SK-N-SH (cell line): ENCODE data around the gene STK32C. TPM values are rescaled to one million over a fixed set of nuclear protein-coding genes. Genes with fewer than 3 reads are reported as not detected.

Source experiments
- CTCF ChIA-PET: fragments of 300-600, 350-600 bp; formaldehyde crosslinking; extraction: SDS; loops from one replicate; lab custom pipeline; 2021; lab: Yijun Ruan, JAX
- POLR2A ChIA-PET: fragments of 350-600 bp; sonication (Branson Sonifier 250); formaldehyde crosslinking; extraction: SDS; loops from one replicate; lab custom pipeline; 2020; ENCODE audit warnings: antibody characterized with exemption, inconsistent platforms; lab: Yijun Ruan, JAX
- DNase-seq: peaks from one replicate; pipeline ENCODE4 v3.0.0; 2012
- H2AFZ ChIP-seq: fragments of 200-600 bp; sonication (generic); 2 replicates; pipeline ENCODE4 v1.8.1; 2016; ENCODE audit warnings: antibody characterized with exemption, mild to moderate bottlenecking, low read depth
- H3F3A ChIP-seq: fragments of 200-600 bp; sonication (generic); replicated peaks from 2 replicates; pipeline ENCODE3; 2016; ENCODE audit warnings: antibody characterized with exemption, mild to moderate bottlenecking; ENCODE audit not compliant: insufficient read depth
- H3K27ac ChIP-seq, 2 experiments: fragments of 200-500 bp in 1 of 2; fragments of 200-600 bp in 1 of 2; sonication (Bioruptor generic) in 1 of 2; sonication (generic), shearing (Covaris generic) in 1 of 2; 2 replicates each; pipeline versions ENCODE4 v1.5.1 to v1.6.1; 2014 to 2016; ENCODE audit warnings: low read depth in 2 of 2, inconsistent platforms in 1 of 2, low read length in 1 of 2, mild to moderate bottlenecking in 1 of 2, mixed read lengths in 1 of 2
- H3K27me3 ChIP-seq: fragments of 200-600 bp; sonication (generic), shearing (Covaris generic); 2 replicates; pipeline ENCODE4 v1.6.1; 2016; ENCODE audit warnings: mixed run types; ENCODE audit not compliant: insufficient read depth
- H3K36me3 ChIP-seq, 2 experiments: fragments of 200-500 bp in 1 of 2; fragments of 200-600 bp in 1 of 2; sonication (Bioruptor generic) in 1 of 2; sonication (generic) in 1 of 2; replicated peaks in 1 of 2; 2 replicates each; pipeline versions ENCODE3 to v1.5.1; 2014 to 2016; ENCODE audit warnings: low read length in 1 of 2, mild to moderate bottlenecking in 1 of 2; ENCODE audit not compliant: insufficient read depth in 2 of 2, control insufficient read depth in 1 of 2
- H3K4me1 ChIP-seq, 2 experiments: fragments of 200-500 bp in 1 of 2; fragments of 200-600 bp in 1 of 2; sonication (Bioruptor generic) in 1 of 2; sonication (generic), shearing (Covaris generic) in 1 of 2; 2 replicates each; pipeline versions ENCODE4 v1.5.1 to v1.6.1; 2014 to 2016; ENCODE audit warnings: low read depth in 1 of 2, low read length in 1 of 2, mixed run types in 1 of 2; ENCODE audit not compliant: insufficient read depth in 2 of 2, control insufficient read depth in 1 of 2
- H3K4me2 ChIP-seq: fragments of 200-600 bp; sonication (generic), shearing (Covaris generic); 2 replicates; pipeline ENCODE4 v1.6.1; 2017; ENCODE audit warnings: mixed run types
- H3K4me3 ChIP-seq, 2 experiments: fragments of 200-500 bp in 1 of 2; fragments of 200-600 bp in 1 of 2; sonication (Bioruptor generic) in 1 of 2; sonication (generic), shearing (Covaris generic) in 1 of 2; 2 replicates each; pipeline versions ENCODE4 v1.5.1 to v1.8.1; 2014 to 2016; ENCODE audit warnings: low read depth in 2 of 2, inconsistent platforms in 1 of 2, low read length in 1 of 2, mild to moderate bottlenecking in 1 of 2, mixed read lengths in 1 of 2, moderate library complexity in 1 of 2
- H3K79me2 ChIP-seq: fragments of 200-600 bp; sonication (generic); 2 replicates; pipeline ENCODE4 v1.8.1; 2017; ENCODE audit warnings: mild to moderate bottlenecking; ENCODE audit not compliant: insufficient read depth
- H3K9ac ChIP-seq: fragments of 200-600 bp; sonication (generic); 2 replicates; pipeline ENCODE4 v1.6.1; 2017; ENCODE audit warnings: mixed run types
- H3K9me2 ChIP-seq: fragments of 200-600 bp; sonication (generic); 2 replicates; pipeline ENCODE4 v1.6.1; 2017; ENCODE audit warnings: mixed run types
- H3K9me3 ChIP-seq: fragments of 200-600 bp; sonication (generic); 2 replicates; pipeline ENCODE4 v1.6.1; 2017; ENCODE audit warnings: mixed run types, mild to moderate bottlenecking, moderate library complexity
- H4K20me1 ChIP-seq: fragments of 200-600 bp; sonication (generic); 2 replicates; pipeline ENCODE4 v1.6.1; 2017; ENCODE audit warnings: mild to moderate bottlenecking, mixed run types; ENCODE audit not compliant: insufficient read depth
- EZH2phosphoT487 ChIP-seq: fragments of 200-600 bp; sonication (generic); IDR thresholded peaks from 2 replicates; pipeline ENCODE4 v1.6.1; 2017; ENCODE audit warnings: low read depth, mixed run types, mild to moderate bottlenecking, antibody characterized with exemption, moderate library complexity, borderline replicate concordance
- FOSL2 ChIP-seq: IDR thresholded peaks from 2 replicates; pipeline ENCODE4 v1.4.0; 2012; ENCODE audit warnings: low read depth, mild to moderate bottlenecking, moderate library complexity, borderline replicate concordance
- FOXM1 ChIP-seq: IDR thresholded peaks from 2 replicates; pipeline ENCODE4 v1.4.0; 2012; ENCODE audit warnings: low read depth, mild to moderate bottlenecking
- GABPA ChIP-seq: IDR thresholded peaks from 2 replicates; pipeline ENCODE4 v1.4.0; 2012; ENCODE audit warnings: low read depth, mild to moderate bottlenecking
- GATA2 ChIP-seq: sonication (generic); formaldehyde crosslinking; IDR thresholded peaks from 2 replicates; pipeline ENCODE4 v1.5.0; 2020; ENCODE audit warnings: mild to moderate bottlenecking, missing genetic modification reagents
- JUND ChIP-seq: IDR thresholded peaks from 2 replicates; pipeline ENCODE4 v1.4.0; 2012
- MEF2A ChIP-seq: IDR thresholded peaks from 2 replicates; pipeline ENCODE4 v1.4.0; 2012; ENCODE audit warnings: low read depth, borderline replicate concordance
- MXI1 ChIP-seq: IDR thresholded peaks from 2 replicates; pipeline ENCODE4 v1.6.1; 2012; ENCODE audit warnings: mild to moderate bottlenecking, low read depth, low read length, improper control_type of control experiment
- NFIC ChIP-seq: IDR thresholded peaks from 2 replicates; pipeline ENCODE4 v1.4.0; 2012; ENCODE audit warnings: borderline replicate concordance
- NRF1 ChIP-seq: IDR thresholded peaks from 2 replicates; pipeline ENCODE4 v1.6.1; 2012; ENCODE audit warnings: low read depth, mild to moderate bottlenecking, low read length
- POLR2AphosphoS5 ChIP-seq: IDR thresholded peaks from 2 replicates; pipeline ENCODE4 v1.6.1; 2012; ENCODE audit warnings: low read depth, low read length
- RFX5 ChIP-seq: IDR thresholded peaks from 2 replicates; pipeline ENCODE4 v1.6.1; 2012; ENCODE audit warnings: mild to moderate bottlenecking, improper control_type of control experiment, low read length
- SMC3 ChIP-seq: IDR thresholded peaks from 2 replicates; pipeline ENCODE4 v1.6.1; 2012; ENCODE audit warnings: low read depth, low read length, improper control_type of control experiment
- TCF12 ChIP-seq: IDR thresholded peaks from 2 replicates; pipeline ENCODE4 v1.4.0; 2012
- TEAD4 ChIP-seq: IDR thresholded peaks from 2 replicates; pipeline ENCODE4 v1.4.0; 2012; ENCODE audit warnings: mild to moderate bottlenecking, borderline replicate concordance; ENCODE audit not compliant: insufficient read depth
- USF2 ChIP-seq: fragments of 150-350 bp; IDR thresholded peaks from 2 replicates; pipeline ENCODE4 v1.6.1; 2017; ENCODE audit warnings: antibody characterized with exemption, low read length, low read depth, borderline replicate concordance
- ZBTB33 ChIP-seq: IDR thresholded peaks from 2 replicates; pipeline ENCODE4 v1.4.0; 2012; ENCODE audit warnings: low read depth, borderline replicate concordance
- WGBS: methylation state at CpG from one replicate; pipeline ENCODE4 v1.1.6; 2017; ENCODE audit warnings: low lambda C conversion rate; 5-methylcytosine and 5-hydroxymethylcytosine counted together
- polyA plus RNA-seq, 3 experiments: library from polyadenylated mRNA; depleted of rRNA; stranded (reverse); fragments of >200 nt; gene quantifications; 2 replicates each; pipeline ENCODE4 v1.2.3, GENCODE V29; 2012
- TF ChIP-seq, protein P1 (sequence below): IDR thresholded peaks from 2 replicates; pipeline ENCODE4 v1.6.1; 2012; ENCODE audit warnings: mild to moderate bottlenecking, low read depth, low read length, moderate library complexity
- TF ChIP-seq, protein P2 (sequence below): fragments of 200-600 bp; sonication (generic); IDR thresholded peaks from 2 replicates; pipeline ENCODE4 v1.6.1; 2017; ENCODE audit warnings: antibody characterized with exemption, mild to moderate bottlenecking, moderate library complexity

The STK32C gene
- polyA plus RNA-seq, 1 of the 3 experiments (the other 2 are of a cell fraction) = 27.8 TPM

GRCh38 chr10:132321726-132322125 lies 14.0 kb upstream of the STK32C start:
- Histone ChIP-seq H3K4me1 (peaks cover 5 to 17% of the 10 kb centered on the region in 2 experiments; a peak in 3 of 4 replicates), H3K79me2 (peaks cover 30% of the 10 kb centered on the region), H3K4me3 (no peak overlapping the region), H3K9me3 (no peaks in the 10 kb centered on the region), H4K20me1 (no peaks in the 10 kb centered on the region), H3K4me2 (no peak overlapping the region), H3K27ac (no peak overlapping the region), H3K36me3 (peaks cover 0 to 5% of the 10 kb centered on the region in 2 experiments), H3K9me2 (no peaks in the 10 kb centered on the region), H3F3A (peaks cover 23% of the 10 kb centered on the region), H2AFZ (no peak overlapping the region), H3K27me3 (no peaks in the 10 kb centered on the region), H3K9ac (no peak overlapping the region)
- TF ChIP-seq TEAD4 (no peak), GATA2 (CRISPR knock-in tag) (no peak), EZH2phosphoT487 (no peak), POLR2AphosphoS5 (no peak), SMC3 (no peak), NRF1 (no peak), RFX5 (no peak), TCF12 (no peak), GABPA (no peak), ZBTB33 (no peak), MXI1 (no peak), FOXM1 (no peak), JUND (no peak), FOSL2 (no peak), USF2 (no peak), NFIC (no peak), MEF2A (no peak)
- TF ChIP-seq, protein P1, sequence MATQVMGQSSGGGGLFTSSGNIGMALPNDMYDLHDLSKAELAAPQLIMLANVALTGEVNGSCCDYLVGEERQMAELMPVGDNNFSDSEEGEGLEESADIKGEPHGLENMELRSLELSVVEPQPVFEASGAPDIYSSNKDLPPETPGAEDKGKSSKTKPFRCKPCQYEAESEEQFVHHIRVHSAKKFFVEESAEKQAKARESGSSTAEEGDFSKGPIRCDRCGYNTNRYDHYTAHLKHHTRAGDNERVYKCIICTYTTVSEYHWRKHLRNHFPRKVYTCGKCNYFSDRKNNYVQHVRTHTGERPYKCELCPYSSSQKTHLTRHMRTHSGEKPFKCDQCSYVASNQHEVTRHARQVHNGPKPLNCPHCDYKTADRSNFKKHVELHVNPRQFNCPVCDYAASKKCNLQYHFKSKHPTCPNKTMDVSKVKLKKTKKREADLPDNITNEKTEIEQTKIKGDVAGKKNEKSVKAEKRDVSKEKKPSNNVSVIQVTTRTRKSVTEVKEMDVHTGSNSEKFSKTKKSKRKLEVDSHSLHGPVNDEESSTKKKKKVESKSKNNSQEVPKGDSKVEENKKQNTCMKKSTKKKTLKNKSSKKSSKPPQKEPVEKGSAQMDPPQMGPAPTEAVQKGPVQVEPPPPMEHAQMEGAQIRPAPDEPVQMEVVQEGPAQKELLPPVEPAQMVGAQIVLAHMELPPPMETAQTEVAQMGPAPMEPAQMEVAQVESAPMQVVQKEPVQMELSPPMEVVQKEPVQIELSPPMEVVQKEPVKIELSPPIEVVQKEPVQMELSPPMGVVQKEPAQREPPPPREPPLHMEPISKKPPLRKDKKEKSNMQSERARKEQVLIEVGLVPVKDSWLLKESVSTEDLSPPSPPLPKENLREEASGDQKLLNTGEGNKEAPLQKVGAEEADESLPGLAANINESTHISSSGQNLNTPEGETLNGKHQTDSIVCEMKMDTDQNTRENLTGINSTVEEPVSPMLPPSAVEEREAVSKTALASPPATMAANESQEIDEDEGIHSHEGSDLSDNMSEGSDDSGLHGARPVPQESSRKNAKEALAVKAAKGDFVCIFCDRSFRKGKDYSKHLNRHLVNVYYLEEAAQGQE = no peak
- TF ChIP-seq, protein P2, sequence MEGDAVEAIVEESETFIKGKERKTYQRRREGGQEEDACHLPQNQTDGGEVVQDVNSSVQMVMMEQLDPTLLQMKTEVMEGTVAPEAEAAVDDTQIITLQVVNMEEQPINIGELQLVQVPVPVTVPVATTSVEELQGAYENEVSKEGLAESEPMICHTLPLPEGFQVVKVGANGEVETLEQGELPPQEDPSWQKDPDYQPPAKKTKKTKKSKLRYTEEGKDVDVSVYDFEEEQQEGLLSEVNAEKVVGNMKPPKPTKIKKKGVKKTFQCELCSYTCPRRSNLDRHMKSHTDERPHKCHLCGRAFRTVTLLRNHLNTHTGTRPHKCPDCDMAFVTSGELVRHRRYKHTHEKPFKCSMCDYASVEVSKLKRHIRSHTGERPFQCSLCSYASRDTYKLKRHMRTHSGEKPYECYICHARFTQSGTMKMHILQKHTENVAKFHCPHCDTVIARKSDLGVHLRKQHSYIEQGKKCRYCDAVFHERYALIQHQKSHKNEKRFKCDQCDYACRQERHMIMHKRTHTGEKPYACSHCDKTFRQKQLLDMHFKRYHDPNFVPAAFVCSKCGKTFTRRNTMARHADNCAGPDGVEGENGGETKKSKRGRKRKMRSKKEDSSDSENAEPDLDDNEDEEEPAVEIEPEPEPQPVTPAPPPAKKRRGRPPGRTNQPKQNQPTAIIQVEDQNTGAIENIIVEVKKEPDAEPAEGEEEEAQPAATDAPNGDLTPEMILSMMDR = no peak
- no peak for DNase-seq
- CTCF ChIA-PET = no interaction called here
- POLR2A ChIA-PET = no interaction called here
- 95% methylated on average over 10 of the region's 10 CpGs for WGBS
